ENCODE measurements around the gene VAMP2.

The VAMP2 gene

DNA sequence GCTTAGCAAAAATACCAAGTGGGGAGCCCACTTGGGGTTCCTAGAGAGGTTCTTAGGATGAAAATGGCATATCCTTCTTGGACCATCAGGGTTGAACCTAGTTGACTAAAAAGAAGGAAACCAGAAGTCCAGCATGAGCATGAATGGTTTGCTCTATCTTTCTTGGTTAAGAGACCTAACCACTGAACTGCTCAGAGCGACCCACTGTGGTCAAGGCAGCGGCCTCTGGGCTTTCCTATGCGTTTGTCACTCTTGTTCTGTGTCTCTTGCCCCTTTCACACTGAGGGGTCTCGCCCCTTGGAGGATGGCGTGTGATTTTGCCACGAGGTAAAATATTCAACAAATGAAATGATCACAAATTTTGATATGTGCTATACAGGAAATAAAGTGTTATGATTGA is 27.8 kb upstream of the VAMP2 start (continued):
- TF ChIP-seq CSRNP3 (CRISPR knock-in tag; IDR thresholded peaks at IDR 0.05) (no peak), SNAI2 (CRISPR knock-in tag; IDR thresholded peaks at IDR 0.05) (no peak)

GRCh38 chr17:8189711-8190477 is 27.1 kb upstream of the VAMP2 start, which contains the start of gene BORCS6:
Gene BORCS6 (minus strand): TSS chr17:8190180. CDS start chr17:8190140, 40 bp downstream.
- peak; percentile 70 for ATAC-seq
- TF ChIP-seq CSDC2 (CRISPR knock-in tag; IDR thresholded peaks at IDR 0.05) (no peak), ZNF70 (CRISPR knock-in tag; IDR thresholded peaks at IDR 0.05) (no peak), GLIS3 (CRISPR knock-in tag; IDR thresholded peaks at IDR 0.05) (no peak), SNAI2 (CRISPR knock-in tag; IDR thresholded peaks at IDR 0.05) (no peak), ZFP30 (CRISPR knock-in tag; IDR thresholded peaks at IDR 0.05) (no peak), ISL1 (CRISPR knock-in tag; IDR thresholded peaks at IDR 0.05) (no peak), BACH2 (CRISPR knock-in tag; IDR thresholded peaks at IDR 0.05; ENCODE audit: borderline replicate concordance) (no peak), TCF4 (CRISPR knock-in tag; IDR thresholded peaks at IDR 0.05; ENCODE audit: borderline replicate concordance) (no peak), PATZ1 (CRISPR knock-in tag; IDR thresholded peaks at IDR 0.05; ENCODE audit: borderline replicate concordance) (peak; percentile 74; the same call in 1 of the 2 replicates), ARNTL (CRISPR knock-in tag; IDR thresholded peaks at IDR 0.05; ENCODE audit: borderline replicate concordance, low read depth) (no peak), ZNF565 (CRISPR knock-in tag; conservative IDR thresholded peaks at IDR 0.05; ENCODE audit: low read depth) (no peak), TSHZ2 (CRISPR knock-in tag; IDR thresholded peaks at IDR 0.05) (no peak), ZFP3 (CRISPR knock-in tag; IDR thresholded peaks at IDR 0.05) (0 out of 2 replicates have a peak, but pooled peaks have one; percentile 32), RARB (CRISPR knock-in tag; IDR thresholded peaks at IDR 0.05) (no peak), PPARA (CRISPR knock-in tag; IDR thresholded peaks at IDR 0.05; ENCODE audit: borderline replicate concordance) (no peak)
- TF ChIP-seq, protein P1, sequence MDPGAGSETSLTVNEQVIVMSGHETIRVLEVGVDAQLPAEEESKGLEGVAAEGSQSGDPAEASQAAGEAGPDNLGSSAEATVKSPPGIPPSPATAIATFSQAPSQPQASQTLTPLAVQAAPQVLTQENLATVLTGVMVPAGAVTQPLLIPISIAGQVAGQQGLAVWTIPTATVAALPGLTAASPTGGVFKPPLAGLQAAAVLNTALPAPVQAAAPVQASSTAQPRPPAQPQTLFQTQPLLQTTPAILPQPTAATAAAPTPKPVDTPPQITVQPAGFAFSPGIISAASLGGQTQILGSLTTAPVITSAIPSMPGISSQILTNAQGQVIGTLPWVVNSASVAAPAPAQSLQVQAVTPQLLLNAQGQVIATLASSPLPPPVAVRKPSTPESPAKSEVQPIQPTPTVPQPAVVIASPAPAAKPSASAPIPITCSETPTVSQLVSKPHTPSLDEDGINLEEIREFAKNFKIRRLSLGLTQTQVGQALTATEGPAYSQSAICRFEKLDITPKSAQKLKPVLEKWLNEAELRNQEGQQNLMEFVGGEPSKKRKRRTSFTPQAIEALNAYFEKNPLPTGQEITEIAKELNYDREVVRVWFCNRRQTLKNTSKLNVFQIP (CRISPR knock-in tag; IDR thresholded peaks at IDR 0.05; ENCODE audit: borderline replicate concordance, low read depth), result no peak

GRCh38 chr17:8189041-8189710 is 26.4 kb upstream of the VAMP2 start:
- ATAC-seq, result no peak
- TF ChIP-seq ZNF8 (CRISPR knock-in tag; IDR thresholded peaks at IDR 0.05) (no peak), ZNF70 (CRISPR knock-in tag; IDR thresholded peaks at IDR 0.05) (no peak), GLIS3 (CRISPR knock-in tag; IDR thresholded peaks at IDR 0.05) (no peak), ZFP30 (CRISPR knock-in tag; IDR thresholded peaks at IDR 0.05) (no peak), PATZ1 (CRISPR knock-in tag; IDR thresholded peaks at IDR 0.05; ENCODE audit: borderline replicate concordance) (no peak), ISL1 (CRISPR knock-in tag; IDR thresholded peaks at IDR 0.05) (no peak), CSDC2 (CRISPR knock-in tag; IDR thresholded peaks at IDR 0.05) (no peak), BACH2 (CRISPR knock-in tag; IDR thresholded peaks at IDR 0.05; ENCODE audit: borderline replicate concordance) (no peak), ARNTL (CRISPR knock-in tag; IDR thresholded peaks at IDR 0.05; ENCODE audit: borderline replicate concordance, low read depth) (no peak), TCF4 (CRISPR knock-in tag; IDR thresholded peaks at IDR 0.05; ENCODE audit: borderline replicate concordance) (no peak), TOX (CRISPR knock-in tag; IDR thresholded peaks at IDR 0.05; ENCODE audit: borderline replicate concordance) (no peak), OSR1 (CRISPR knock-in tag; IDR thresholded peaks at IDR 0.05) (no peak), SNAI2 (CRISPR knock-in tag; IDR thresholded peaks at IDR 0.05) (no peak)
- TF ChIP-seq, protein P2, sequence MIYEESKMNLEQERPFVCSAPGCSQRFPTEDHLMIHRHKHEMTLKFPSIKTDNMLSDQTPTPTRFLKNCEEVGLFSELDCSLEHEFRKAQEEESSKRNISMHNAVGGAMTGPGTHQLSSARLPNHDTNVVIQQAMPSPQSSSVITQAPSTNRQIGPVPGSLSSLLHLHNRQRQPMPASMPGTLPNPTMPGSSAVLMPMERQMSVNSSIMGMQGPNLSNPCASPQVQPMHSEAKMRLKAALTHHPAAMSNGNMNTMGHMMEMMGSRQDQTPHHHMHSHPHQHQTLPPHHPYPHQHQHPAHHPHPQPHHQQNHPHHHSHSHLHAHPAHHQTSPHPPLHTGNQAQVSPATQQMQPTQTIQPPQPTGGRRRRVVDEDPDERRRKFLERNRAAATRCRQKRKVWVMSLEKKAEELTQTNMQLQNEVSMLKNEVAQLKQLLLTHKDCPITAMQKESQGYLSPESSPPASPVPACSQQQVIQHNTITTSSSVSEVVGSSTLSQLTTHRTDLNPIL (CRISPR knock-in tag; IDR thresholded peaks at IDR 0.05; ENCODE audit: low read depth), result no peak
- TF ChIP-seq, protein P1 (CRISPR knock-in tag; IDR thresholded peaks at IDR 0.05; ENCODE audit: borderline replicate concordance, low read depth), result no peak

Measured in SK-N-SH treated with all-trans-retinoic acid at 6 μM for 48 hours (cell line).